BLaER1 (cell line): ENCODE data around the gene SHMT2.

ENCODE experiments used
- H3K27ac ChIP-seq: shearing (Covaris generic); formaldehyde crosslinking; 2 replicates; pipeline ENCODE4 v1.8.1; 2022
- H3K27me3 ChIP-seq: shearing (Covaris generic); formaldehyde crosslinking; 2 replicates; pipeline ENCODE4 v1.8.1; 2022
- H3K36me3 ChIP-seq: shearing (Covaris generic); formaldehyde crosslinking; 2 replicates; pipeline ENCODE4 v1.8.1; 2022
- H3K4me1 ChIP-seq: shearing (Covaris generic); formaldehyde crosslinking; 2 replicates; pipeline ENCODE4 v1.8.1; 2022
- H3K4me2 ChIP-seq: shearing (Covaris generic); formaldehyde crosslinking; 2 replicates; pipeline ENCODE4 v1.8.1; 2022
- H3K4me3 ChIP-seq: shearing (Covaris generic); formaldehyde crosslinking; 2 replicates; pipeline ENCODE4 v1.8.1; 2022
- H3K9ac ChIP-seq: shearing (Covaris generic); formaldehyde crosslinking; 2 replicates; pipeline ENCODE4 v1.8.1; 2022
- H3K9me3 ChIP-seq: shearing (Covaris generic); formaldehyde crosslinking; 2 replicates; pipeline ENCODE4 v1.8.1; 2022
- H4K20me1 ChIP-seq: shearing (Covaris generic); formaldehyde crosslinking; 2 replicates; pipeline ENCODE4 v1.8.1; 2022
- Cebpa-rat ChIP-seq: shearing (Covaris generic); IDR thresholded peaks from 2 replicates; pipeline ENCODE4 v1.8.1; 2022

Gene SHMT2

DNA sequence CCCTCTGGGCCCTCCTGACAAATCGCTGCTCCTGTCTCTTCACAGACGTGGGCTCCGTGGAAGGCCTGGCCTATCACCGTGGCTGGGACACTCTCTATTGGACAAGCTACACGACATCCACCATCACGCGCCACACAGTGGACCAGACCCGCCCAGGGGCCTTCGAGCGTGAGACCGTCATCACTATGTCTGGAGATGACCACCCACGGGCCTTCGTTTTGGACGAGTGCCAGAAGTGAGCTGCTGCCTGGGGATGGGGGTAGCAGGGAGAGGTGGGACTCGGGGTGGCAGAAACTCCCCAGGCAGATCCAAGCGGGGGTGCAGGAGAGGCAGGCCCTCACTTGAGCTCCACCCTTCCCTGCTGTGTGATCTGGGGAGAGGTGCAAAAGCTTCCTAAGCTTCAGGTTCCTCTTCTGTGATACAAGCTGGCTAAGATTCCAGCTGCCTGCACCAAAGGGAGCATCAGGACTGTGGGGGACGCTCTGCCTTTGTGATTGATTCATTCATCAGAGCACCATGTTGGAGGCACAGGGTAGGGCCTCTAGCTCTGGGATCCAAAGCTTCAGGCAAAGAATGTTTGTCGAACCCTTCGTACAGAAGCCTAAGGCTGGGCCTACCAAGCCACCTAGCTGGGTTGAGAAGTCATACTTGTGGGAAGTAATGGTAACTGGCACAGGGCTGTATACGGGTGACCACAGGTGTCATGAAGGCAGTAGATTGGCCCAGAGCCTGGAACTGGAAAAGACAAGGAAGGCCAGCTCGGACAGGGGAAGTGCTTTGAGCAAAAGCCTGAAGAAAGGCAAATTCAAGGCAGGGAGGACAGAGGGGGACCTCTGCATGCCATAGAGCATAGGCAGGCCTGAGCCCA, 42.1 kb upstream of the SHMT2 start:
- Histone ChIP-seq H3K36me3 (peaks cover 68% of the 10 kb centered on the region), H3K4me3 (no peak overlapping the region), H4K20me1 (no peaks in the 10 kb centered on the region), H3K9ac (no peak overlapping the region), H3K27me3 (no peaks in the 10 kb centered on the region), H3K9me3 (no peaks in the 10 kb centered on the region), H3K4me2 (peak overlapping the region; percentile 2; the same call in 1 of the 2 replicates), H3K27ac (no peak overlapping the region), H3K4me1 (peaks cover 9% of the 10 kb centered on the region; the same call in 1 of the 2 replicates)
- TF ChIP-seq Cebpa-rat: no peak

- Histone ChIP-seq H3K4me1 (peaks cover 8% of the 10 kb centered on the region; the same call in 1 of the 2 replicates), H3K27me3 (no peaks in the 10 kb centered on the region), H3K9ac (no peak overlapping the region), H3K4me2 (peak overlapping the region; percentile 2; the same call in 1 of the 2 replicates), H3K4me3 (no peak overlapping the region), H3K36me3 (peaks cover 74% of the 10 kb centered on the region), H3K9me3 (no peaks in the 10 kb centered on the region), H3K27ac (no peak overlapping the region), H4K20me1 (no peaks in the 10 kb centered on the region)
- TF ChIP-seq Cebpa-rat: no peak
Measured at GRCh38 chr12:57188090-57188425, 41.5 kb upstream of the SHMT2 start.

- no peaks in the 10 kb centered on the region for H3K27me3 ChIP-seq
- H3K27ac ChIP-seq: no peak overlapping the region
- no peak for TF ChIP-seq Cebpa-rat
- H3K9ac ChIP-seq: no peak overlapping the region
- H3K4me2 ChIP-seq: no peak overlapping the region
- no peak overlapping the region for H3K4me3 ChIP-seq
- H3K4me1 ChIP-seq: peaks cover 8% of the 10 kb centered on the region
- peaks cover 74% of the 10 kb centered on the region for H3K36me3 ChIP-seq
- no peaks in the 10 kb centered on the region for H3K9me3 ChIP-seq
- H4K20me1 ChIP-seq: no peaks in the 10 kb centered on the region
Measured at GRCh38 chr12:57190037-57190436, 39.5 kb upstream of the SHMT2 start.

GRCh38 chr12:57190821-57191220, 38.7 kb upstream of the SHMT2 start:
- no peak overlapping the region for H3K4me3 ChIP-seq
- no peak for TF ChIP-seq Cebpa-rat
- H3K36me3 ChIP-seq: peaks cover 67% of the 10 kb centered on the region
- H3K4me1 ChIP-seq: peaks cover 16% of the 10 kb centered on the region
- H3K9me3 ChIP-seq: no peaks in the 10 kb centered on the region
- H4K20me1 ChIP-seq: 0 out of 2 replicates have a peak, but pooled peaks cover 5% of the 10 kb centered on the region
- H3K9ac ChIP-seq: no peak overlapping the region
- H3K4me2 ChIP-seq: no peak overlapping the region
- no peaks in the 10 kb centered on the region for H3K27me3 ChIP-seq
- H3K27ac ChIP-seq: no peak overlapping the region

DNA sequence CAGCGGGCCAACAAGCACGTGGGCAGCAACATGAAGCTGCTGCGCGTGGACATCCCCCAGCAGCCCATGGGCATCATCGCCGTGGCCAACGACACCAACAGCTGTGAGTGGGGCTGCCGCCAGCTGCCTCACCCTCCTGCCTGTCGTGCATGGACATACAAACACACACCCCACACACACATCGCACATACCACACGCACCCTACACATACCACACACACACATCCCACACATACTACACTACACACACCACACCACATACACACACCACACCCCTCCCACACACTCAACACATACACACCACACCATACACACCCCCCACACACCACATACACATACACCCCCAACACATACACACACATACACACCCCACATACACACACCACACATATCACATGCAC, 38.1 kb upstream of the SHMT2 start:
- Histone ChIP-seq H4K20me1 (0 out of 2 replicates have a peak, but pooled peaks cover 11% of the 10 kb centered on the region), H3K4me2 (no peak overlapping the region), H3K27ac (no peak overlapping the region), H3K27me3 (no peaks in the 10 kb centered on the region), H3K4me3 (no peak overlapping the region), H3K4me1 (peaks cover 22% of the 10 kb centered on the region), H3K36me3 (peaks cover 61% of the 10 kb centered on the region), H3K9ac (no peak overlapping the region), H3K9me3 (no peaks in the 10 kb centered on the region)
- no peak for TF ChIP-seq Cebpa-rat

GRCh38 chr12:57192920-57193319, 36.6 kb upstream of the SHMT2 start:
- no peak for TF ChIP-seq Cebpa-rat

DNA sequence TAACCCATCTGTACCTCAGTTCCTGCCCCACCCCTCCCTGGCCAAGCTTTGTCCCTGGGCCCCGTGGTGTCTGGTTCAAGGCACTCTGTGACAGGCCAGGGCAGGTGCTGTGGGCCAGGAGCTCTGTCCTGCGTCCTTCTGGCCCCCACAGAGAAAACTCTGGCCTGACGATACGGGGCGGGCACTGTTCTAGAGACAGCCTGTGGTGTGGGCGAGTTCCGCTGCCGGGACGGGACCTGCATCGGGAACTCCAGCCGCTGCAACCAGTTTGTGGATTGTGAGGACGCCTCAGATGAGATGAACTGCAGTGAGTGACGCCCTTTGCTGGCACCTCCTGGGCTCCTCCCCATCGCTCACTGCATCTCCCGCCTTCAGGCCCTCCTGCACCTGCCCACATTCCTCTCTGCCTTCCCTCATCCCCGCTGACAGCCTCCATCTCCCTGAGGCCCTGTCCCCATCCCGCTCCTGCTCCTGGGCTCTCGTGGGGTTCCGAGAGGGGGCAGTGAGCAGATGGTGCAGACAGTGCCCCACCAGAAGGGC, 35.7 kb upstream of the SHMT2 start:
- Histone ChIP-seq H3K4me3 (no peak overlapping the region), H3K36me3 (peaks cover 70% of the 10 kb centered on the region)

More at GRCh38 chr12:57192920-57193319, 36.6 kb upstream of the SHMT2 start:
- no peaks in the 10 kb centered on the region for H3K27me3 ChIP-seq
- no peak overlapping the region for H3K27ac ChIP-seq
- H4K20me1 ChIP-seq: 0 out of 2 replicates have a peak, but pooled peaks cover 16% of the 10 kb centered on the region
- H3K4me1 ChIP-seq: peaks cover 24% of the 10 kb centered on the region
- H3K9me3 ChIP-seq: no peaks in the 10 kb centered on the region
- no peak overlapping the region for H3K4me3 ChIP-seq
- peaks cover 61% of the 10 kb centered on the region for H3K36me3 ChIP-seq
- H3K9ac ChIP-seq: no peak overlapping the region
- H3K4me2 ChIP-seq: no peak overlapping the region

GRCh38 chr12:57194253-57194652, 35.3 kb upstream of the SHMT2 start:
- peaks cover 21% of the 10 kb centered on the region for H3K4me1 ChIP-seq
- no peak overlapping the region for H3K4me2 ChIP-seq
- H3K27me3 ChIP-seq: no peaks in the 10 kb centered on the region
- no peak overlapping the region for H3K27ac ChIP-seq
- peaks cover 71% of the 10 kb centered on the region for H3K36me3 ChIP-seq
- H4K20me1 ChIP-seq: 0 out of 2 replicates have a peak, but pooled peaks cover 16% of the 10 kb centered on the region
- H3K9me3 ChIP-seq: no peaks in the 10 kb centered on the region
- no peak overlapping the region for H3K4me3 ChIP-seq
- TF ChIP-seq Cebpa-rat: no peak
- no peak overlapping the region for H3K9ac ChIP-seq

More for the DNA sequence above, 35.7 kb upstream of the SHMT2 start:
- TF ChIP-seq Cebpa-rat: no peak
- H3K9me3 ChIP-seq: no peaks in the 10 kb centered on the region
- no peaks in the 10 kb centered on the region for H3K27me3 ChIP-seq
- H3K4me2 ChIP-seq: no peak overlapping the region
- 0 out of 2 replicates have a peak, but pooled peaks cover 16% of the 10 kb centered on the region for H4K20me1 ChIP-seq
- H3K4me1 ChIP-seq: peaks cover 21% of the 10 kb centered on the region
- H3K9ac ChIP-seq: no peak overlapping the region
- H3K27ac ChIP-seq: no peak overlapping the region

- no peak for TF ChIP-seq Cebpa-rat
- H3K27me3 ChIP-seq: no peaks in the 10 kb centered on the region
- H3K4me2 ChIP-seq: peak overlapping the region; percentile 77
- H3K4me3 ChIP-seq: no peak overlapping the region
- no peak overlapping the region for H3K27ac ChIP-seq
- 0 out of 2 replicates have a peak, but pooled peaks cover 16% of the 10 kb centered on the region for H4K20me1 ChIP-seq
- H3K9ac ChIP-seq: no peak overlapping the region
- H3K9me3 ChIP-seq: no peaks in the 10 kb centered on the region
- H3K4me1 ChIP-seq: peaks cover 21% of the 10 kb centered on the region
- H3K36me3 ChIP-seq: peaks cover 77% of the 10 kb centered on the region
Measured at GRCh38 chr12:57195186-57195585, 34.3 kb upstream of the SHMT2 start.
